Subcutaneous adipose tissue (tissue), 4 donors: Measurements from ENCODE around the gene IL1RAPL2. TPM values are rescaled to one million over a fixed set of nuclear protein-coding genes. Genes with fewer than 3 reads are reported as not detected.

Experiments
- CTCF ChIP-seq: fragments of 450-650 bp; IDR thresholded peaks from one replicate; pipeline ENCODE4 v1.5.1; 2016; ENCODE audit warnings: low read depth, mild to moderate bottlenecking, control low read depth, antibody characterized with exemption, moderate library complexity
- total RNA-seq, 4 donors: library from RNA; depleted of rRNA; stranded (reverse); fragments of >200 nt; gene quantifications; one replicate each; pipeline ENCODE4 v1.1.0, GENCODE V29; 2016

Gene IL1RAPL2
- total RNA-seq, 4 donors from 2014 or later = 0.17 TPM; not detected in 3

GRCh38 chrX:104961926-104962325 is 395.9 kb downstream of the IL1RAPL2 start:
- TF ChIP-seq CTCF = no peak

GRCh38 chrX:104968241-104968640 is 402.2 kb downstream of the IL1RAPL2 start:
- TF ChIP-seq CTCF = no peak

GRCh38 chrX:104972737-104973136 is 406.7 kb downstream of the IL1RAPL2 start:
- no peak for TF ChIP-seq CTCF

- no peak for TF ChIP-seq CTCF
These were observed 421.1 kb downstream of the IL1RAPL2 start for GRCh38 chrX:104987063-104987462.

- no peak for TF ChIP-seq CTCF
These were observed 422.0 kb downstream of the IL1RAPL2 start for GRCh38 chrX:104988038-104988437.

GRCh38 chrX:104995546-104995945 is 429.5 kb downstream of the IL1RAPL2 start:
- no peak for TF ChIP-seq CTCF

GRCh38 chrX:105006103-105006502 is 440.1 kb downstream of the IL1RAPL2 start:
- no peak for TF ChIP-seq CTCF
